ENCODE results near the gene KLRD1.

DNA sequence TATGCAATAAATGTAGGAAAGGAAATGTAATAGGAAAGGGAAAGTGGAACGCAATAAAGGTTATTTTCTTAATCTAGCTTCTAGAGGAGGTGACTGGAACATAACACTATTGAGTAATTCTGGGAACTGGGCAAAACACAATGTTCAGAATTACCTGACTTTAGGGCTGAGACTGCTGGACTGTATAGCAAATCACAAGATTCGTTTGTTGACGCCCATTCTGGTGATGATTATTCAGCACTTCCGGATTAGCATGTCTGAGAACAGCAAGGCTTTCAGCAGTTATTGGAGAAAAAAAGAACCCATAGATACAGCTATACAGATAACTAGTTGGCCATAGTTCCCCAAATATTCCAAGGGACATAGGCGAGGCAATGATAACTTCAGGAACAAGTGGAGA, 2.3 kb upstream of the KLRD1 start:
- no peak for TF ChIP-seq POLR2A (IDR thresholded peaks at IDR 0.05)
- TF ChIP-seq, protein P1, sequence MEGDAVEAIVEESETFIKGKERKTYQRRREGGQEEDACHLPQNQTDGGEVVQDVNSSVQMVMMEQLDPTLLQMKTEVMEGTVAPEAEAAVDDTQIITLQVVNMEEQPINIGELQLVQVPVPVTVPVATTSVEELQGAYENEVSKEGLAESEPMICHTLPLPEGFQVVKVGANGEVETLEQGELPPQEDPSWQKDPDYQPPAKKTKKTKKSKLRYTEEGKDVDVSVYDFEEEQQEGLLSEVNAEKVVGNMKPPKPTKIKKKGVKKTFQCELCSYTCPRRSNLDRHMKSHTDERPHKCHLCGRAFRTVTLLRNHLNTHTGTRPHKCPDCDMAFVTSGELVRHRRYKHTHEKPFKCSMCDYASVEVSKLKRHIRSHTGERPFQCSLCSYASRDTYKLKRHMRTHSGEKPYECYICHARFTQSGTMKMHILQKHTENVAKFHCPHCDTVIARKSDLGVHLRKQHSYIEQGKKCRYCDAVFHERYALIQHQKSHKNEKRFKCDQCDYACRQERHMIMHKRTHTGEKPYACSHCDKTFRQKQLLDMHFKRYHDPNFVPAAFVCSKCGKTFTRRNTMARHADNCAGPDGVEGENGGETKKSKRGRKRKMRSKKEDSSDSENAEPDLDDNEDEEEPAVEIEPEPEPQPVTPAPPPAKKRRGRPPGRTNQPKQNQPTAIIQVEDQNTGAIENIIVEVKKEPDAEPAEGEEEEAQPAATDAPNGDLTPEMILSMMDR (IDR thresholded peaks at IDR 0.05), result no peak

Measured in right lobe of liver (tissue), 4 donors.